ENCODE data around the gene SLC39A11.

DNA sequence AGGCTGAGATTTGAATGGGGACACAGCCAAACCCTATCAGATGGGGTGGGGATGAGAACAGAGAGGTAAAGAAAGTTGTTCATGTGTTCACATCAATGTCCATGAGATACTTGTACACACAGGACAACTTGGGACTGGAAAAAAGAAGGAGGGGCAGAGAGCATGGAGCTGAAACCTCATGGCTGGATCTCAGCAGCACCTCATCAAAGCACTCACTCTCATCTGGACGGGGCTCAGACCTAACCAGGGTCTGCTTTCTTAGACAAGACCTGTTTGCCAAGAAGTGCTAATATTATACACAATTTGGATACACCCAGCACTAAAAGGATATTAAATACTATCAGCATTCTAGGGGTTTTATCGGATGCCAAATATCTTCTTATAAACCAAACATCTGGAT is 399.8 kb downstream of the SLC39A11 start:
- TF ChIP-seq, protein P1, sequence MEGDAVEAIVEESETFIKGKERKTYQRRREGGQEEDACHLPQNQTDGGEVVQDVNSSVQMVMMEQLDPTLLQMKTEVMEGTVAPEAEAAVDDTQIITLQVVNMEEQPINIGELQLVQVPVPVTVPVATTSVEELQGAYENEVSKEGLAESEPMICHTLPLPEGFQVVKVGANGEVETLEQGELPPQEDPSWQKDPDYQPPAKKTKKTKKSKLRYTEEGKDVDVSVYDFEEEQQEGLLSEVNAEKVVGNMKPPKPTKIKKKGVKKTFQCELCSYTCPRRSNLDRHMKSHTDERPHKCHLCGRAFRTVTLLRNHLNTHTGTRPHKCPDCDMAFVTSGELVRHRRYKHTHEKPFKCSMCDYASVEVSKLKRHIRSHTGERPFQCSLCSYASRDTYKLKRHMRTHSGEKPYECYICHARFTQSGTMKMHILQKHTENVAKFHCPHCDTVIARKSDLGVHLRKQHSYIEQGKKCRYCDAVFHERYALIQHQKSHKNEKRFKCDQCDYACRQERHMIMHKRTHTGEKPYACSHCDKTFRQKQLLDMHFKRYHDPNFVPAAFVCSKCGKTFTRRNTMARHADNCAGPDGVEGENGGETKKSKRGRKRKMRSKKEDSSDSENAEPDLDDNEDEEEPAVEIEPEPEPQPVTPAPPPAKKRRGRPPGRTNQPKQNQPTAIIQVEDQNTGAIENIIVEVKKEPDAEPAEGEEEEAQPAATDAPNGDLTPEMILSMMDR (IDR thresholded peaks at IDR 0.05) = no peak
- TF ChIP-seq EZH2phosphoT487 (IDR thresholded peaks at IDR 0.05) (no peak), EZH2 (IDR thresholded peaks at IDR 0.05) (no peak)
